ENCODE results near the gene SLF2. TPM values are rescaled to one million over a fixed set of nuclear protein-coding genes. Genes with fewer than 3 reads are reported as not detected.
A peak's percentile ranks its signal among the peaks of the same experiment; 100 is the strongest.

The SLF2 gene
- total and polyA plus RNA-seq, 2 of the 8 experiments (the other 6 are each of a cell fraction or from before 2014, with no cell fraction given) = 5.5 to 20.9 TPM

GRCh38 chr10:101010329-101010728 is 97.6 kb downstream of the SLF2 start:
- 96% methylated on average over 20 of the region's 22 CpGs; no CpG with 5 or more reads in 1 of the 2 experiments for WGBS, 2 experiments (ENCODE audit: extremely low coverage in 1 of 2, insufficient coverage in 1 of 2, insufficient read length in 1 of 2, insufficient replicate concordance in 2 of 2, low coverage in 1 of 2, low lambda C conversion rate in 2 of 2, missing lambda C conversion rate in 1 of 2)
- FAIRE-seq (no peak), DNase-seq (ENCODE audit: low read depth in 1 of 2, low spot score in 2 of 2) (peak in 1 of 2 experiments; percentile 44)
- no peak overlapping the region; the same call in 1 of the 2 replicates for H3K18ac ChIP-seq (ENCODE audit: extremely low read depth, low read length)
- H4K8ac ChIP-seq (ENCODE audit: extremely low read depth, insufficient read depth, low read length) = no peak overlapping the region
- no peak overlapping the region for H2BK15ac ChIP-seq (ENCODE audit: low read length)
- H3K9me3 ChIP-seq (ENCODE audit: insufficient read depth in 2 of 2, low read depth in 1 of 2, low read length in 1 of 2) = no peaks in the 10 kb centered on the region
- no peak overlapping the region for H3K4ac ChIP-seq (replicated peaks; ENCODE audit: insufficient read length, low read depth, low read length)
- POLR2A ChIA-PET (ENCODE audit: partially characterized antibody) = interaction anchor here (1.4 to 7.5 kb wide), 2 partner anchors 12 to 21 kb away, joined by 7 to 143 read pairs; partner anchors contain the start of genes LZTS2, PDZD7 and SFXN3
- no peaks in the 10 kb centered on the region for H3K79me1 ChIP-seq (ENCODE audit: low read depth, low read length)
- peaks cover 0 to 12% (median 7%) of the 10 kb centered on the region in 4 experiments; a peak in 4 of 7 replicates for H3K4me1 ChIP-seq (replicated peaks in 1 of 4; ENCODE audit: control insufficient read depth in 3 of 4, insufficient read depth in 4 of 4, low read length in 3 of 4)
- no peaks in the 10 kb centered on the region for H3K79me2 ChIP-seq (ENCODE audit: control insufficient read depth in 1 of 2, insufficient read depth in 2 of 2, low read length in 2 of 2)
- H2AK5ac ChIP-seq (ENCODE audit: low read depth, low read length) = no peak overlapping the region
- no peak overlapping the region for H2AFZ ChIP-seq (ENCODE audit: low read length)
- H4K91ac ChIP-seq (replicated peaks; ENCODE audit: insufficient read length, low read length) = no peak overlapping the region
- H3K4me3 ChIP-seq (ENCODE audit: extremely low read depth in 1 of 4, insufficient read depth in 2 of 4, low read depth in 3 of 4, low read length in 4 of 4) = no peak overlapping the region
- H3K23me2 ChIP-seq (ENCODE audit: low read depth, low read length) = no peaks in the 10 kb centered on the region
- CTCF ChIA-PET (ENCODE audit: partially characterized antibody) = interaction anchor here (0.6 to 26.8 kb wide), 15 partner anchors 7 to 447 kb away, joined by 3 to 464 read pairs (median 4); partner anchors contain the start of genes LZTS2, MRPL43, PDZD7 and SFXN3
- no peak overlapping the region for H2BK120ac ChIP-seq (replicated peaks; ENCODE audit: low read depth, low read length)
- H3K14ac ChIP-seq (ENCODE audit: insufficient read length) = no peak overlapping the region
- no peak overlapping the region for H2BK20ac ChIP-seq (ENCODE audit: low read length)
- no peak overlapping the region for H2BK12ac ChIP-seq (ENCODE audit: low read depth, low read length)
- no peak overlapping the region for H3K56ac ChIP-seq (replicated peaks; ENCODE audit: insufficient read length, low read depth, low read length)
- H4K20me1 ChIP-seq (replicated peaks in 1 of 2; ENCODE audit: control insufficient read depth in 1 of 2, insufficient read depth in 2 of 2, low read length in 2 of 2) = peaks cover 2 to 9% of the 10 kb centered on the region in 2 experiments
- peaks cover 0 to 3% (median 3%) of the 10 kb centered on the region in 4 experiments; a peak in 2 of 7 replicates for H3K27me3 ChIP-seq (replicated peaks in 1 of 4; ENCODE audit: control insufficient read depth in 3 of 4, extremely low read depth in 1 of 4, insufficient read depth in 3 of 4, low read length in 3 of 4)
- H3K4me2 ChIP-seq (ENCODE audit: insufficient read depth in 1 of 2, low read depth in 2 of 2, low read length in 2 of 2) = no peak overlapping the region
- no peak overlapping the region for H4K5ac ChIP-seq (ENCODE audit: insufficient read length, low read depth, low read length)
- no peak overlapping the region for H2BK5ac ChIP-seq (ENCODE audit: low read depth, low read length)
- peaks cover 6 to 23% (median 14%) of the 10 kb centered on the region in 4 experiments; a peak in 6 of 8 replicates for H3K36me3 ChIP-seq (ENCODE audit: control insufficient read depth in 2 of 4, insufficient read depth in 4 of 4, low read length in 3 of 4)
- H3K27ac ChIP-seq (ENCODE audit: low read depth, low read length) = no peak overlapping the region
- no peak overlapping the region for H3K9ac ChIP-seq (replicated peaks in 1 of 4; ENCODE audit: extremely low read depth in 1 of 4, low read depth in 3 of 4, low read length in 3 of 4)
- TF ChIP-seq POU5F1 (IDR thresholded peaks at IDR 0.05; ENCODE audit: low read depth, low read length) (no peak), MAFK (IDR thresholded peaks at IDR 0.05; ENCODE audit: low read depth, low read length) (no peak), NANOG (IDR thresholded peaks at IDR 0.05; ENCODE audit: insufficient read depth, low read depth, low read length, poor library complexity, severe bottlenecking) (no peak)
- TF ChIP-seq, protein P1, sequence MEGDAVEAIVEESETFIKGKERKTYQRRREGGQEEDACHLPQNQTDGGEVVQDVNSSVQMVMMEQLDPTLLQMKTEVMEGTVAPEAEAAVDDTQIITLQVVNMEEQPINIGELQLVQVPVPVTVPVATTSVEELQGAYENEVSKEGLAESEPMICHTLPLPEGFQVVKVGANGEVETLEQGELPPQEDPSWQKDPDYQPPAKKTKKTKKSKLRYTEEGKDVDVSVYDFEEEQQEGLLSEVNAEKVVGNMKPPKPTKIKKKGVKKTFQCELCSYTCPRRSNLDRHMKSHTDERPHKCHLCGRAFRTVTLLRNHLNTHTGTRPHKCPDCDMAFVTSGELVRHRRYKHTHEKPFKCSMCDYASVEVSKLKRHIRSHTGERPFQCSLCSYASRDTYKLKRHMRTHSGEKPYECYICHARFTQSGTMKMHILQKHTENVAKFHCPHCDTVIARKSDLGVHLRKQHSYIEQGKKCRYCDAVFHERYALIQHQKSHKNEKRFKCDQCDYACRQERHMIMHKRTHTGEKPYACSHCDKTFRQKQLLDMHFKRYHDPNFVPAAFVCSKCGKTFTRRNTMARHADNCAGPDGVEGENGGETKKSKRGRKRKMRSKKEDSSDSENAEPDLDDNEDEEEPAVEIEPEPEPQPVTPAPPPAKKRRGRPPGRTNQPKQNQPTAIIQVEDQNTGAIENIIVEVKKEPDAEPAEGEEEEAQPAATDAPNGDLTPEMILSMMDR (IDR thresholded peaks at IDR 0.05; ENCODE audit: control extremely low read depth in 1 of 3, insufficient read depth in 1 of 3, low read depth in 1 of 3, low read length in 3 of 3) = peak in 1 of 3 experiments; percentile 2; a peak in 1 of 4 replicates
- H3K23ac ChIP-seq (ENCODE audit: insufficient read length) = no peak overlapping the region
